Colonic mucosa (tissue), 4 donors: Measurements from ENCODE around the gene ACOT7. TPM values are rescaled to one million over a fixed set of nuclear protein-coding genes. Genes with fewer than 3 reads are reported as not detected.

ENCODE experiments used
- DNase-seq: peaks from one replicate; pipeline ENCODE4 v3.0.0-alpha.2; 2020
- H3K27ac ChIP-seq: fragments of 200-600 bp; one replicate; pipeline ENCODE4 v1.8.0; 2021
- H3K27me3 ChIP-seq: fragments of 200-600 bp; one replicate; pipeline ENCODE4 v1.8.0; 2021
- H3K36me3 ChIP-seq: fragments of 200-600 bp; one replicate; pipeline ENCODE4 v1.8.0; 2021
- H3K4me1 ChIP-seq: fragments of 200-600 bp; one replicate; pipeline ENCODE4 v1.8.0; 2021; ENCODE audit warnings: mild to moderate bottlenecking
- H3K4me3 ChIP-seq: fragments of 200-600 bp; one replicate; pipeline ENCODE4 v1.8.0; 2021
- H3K9ac ChIP-seq, 2 donors: one replicate each; pipeline ENCODE4 v1.7.0; 2013; ENCODE audit warnings: control low read depth in 2 of 2, low read depth in 2 of 2, low read length in 2 of 2
- H3K9me3 ChIP-seq: fragments of 200-600 bp; one replicate; pipeline ENCODE4 v1.8.0; 2021
- intact Hi-C: fragments of 100-400 bp; cut with DNase I; formaldehyde crosslinking; loops from one replicate; pipeline ENCODE4 v1.14.1; 2022
- total RNA-seq, 2 donors: library from RNA; stranded (reverse); fragmentation: NEBNext Ultra II Directional in 1 of 2; extraction: Animal tissue kit (Norgen Biotek cat#: 25700) in 1 of 2; gene quantifications; one replicate each; pipeline ENCODE4 v1.2.1, GENCODE V29; 2021
- TF ChIP-seq, protein P1 (sequence below): fragments of 200-600 bp; IDR thresholded peaks from one replicate; pipeline ENCODE4 v1.8.0; 2022; ENCODE audit warnings: antibody characterized with exemption, mild to moderate bottlenecking
- donor health status: healthy.
- donor health status: DM: no; HTN: no; CAD: no.
- donor health status: DM: no; HTN: no; CAD: no.

Gene ACOT7
- total RNA-seq, 2 donors from 2014 or later = 48.7 to 125 TPM

DNA sequence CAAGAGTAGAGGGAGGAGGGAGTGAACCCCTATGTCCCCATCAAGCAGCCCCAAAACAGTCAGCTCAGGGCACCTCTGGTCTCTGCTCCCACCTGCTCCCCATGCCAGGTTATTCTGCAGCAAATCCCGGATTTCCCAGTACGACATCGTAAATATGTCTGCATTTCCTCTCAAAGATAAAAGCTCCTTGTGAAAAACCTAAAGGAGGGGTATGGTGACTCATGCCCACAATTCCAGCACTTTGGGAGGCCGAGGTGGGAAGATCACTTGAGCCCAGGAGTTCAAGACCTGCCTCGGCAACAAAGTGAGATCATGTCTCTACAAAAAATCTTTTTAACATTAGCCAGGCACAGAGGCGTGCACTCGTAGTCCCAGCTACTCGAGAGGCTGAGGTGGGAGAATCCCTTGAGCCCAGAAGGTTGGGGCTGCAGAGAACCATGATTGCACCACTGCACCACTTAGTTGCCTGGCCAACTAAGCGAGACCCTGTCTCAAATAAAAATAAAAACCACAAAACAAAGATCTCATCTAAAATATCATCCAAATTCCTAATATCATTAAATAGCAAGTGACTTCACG lies 7.1 kb downstream of the ACOT7 start:
- Histone ChIP-seq H3K4me1 (no peaks in the 10 kb centered on the region), H3K9me3 (no peaks in the 10 kb centered on the region), H3K27me3 (no peaks in the 10 kb centered on the region), H3K4me3 (no peak overlapping the region), H3K27ac (no peak overlapping the region), H3K9ac (no peak overlapping the region), H3K36me3 (no peaks in the 10 kb centered on the region)
- no peak for DNase-seq
- intact Hi-C loops = loop anchor here (1.0 kb wide), 1 partner anchor 9 kb away; no protein-coding TSS in a partner anchor
- TF ChIP-seq, protein P1, sequence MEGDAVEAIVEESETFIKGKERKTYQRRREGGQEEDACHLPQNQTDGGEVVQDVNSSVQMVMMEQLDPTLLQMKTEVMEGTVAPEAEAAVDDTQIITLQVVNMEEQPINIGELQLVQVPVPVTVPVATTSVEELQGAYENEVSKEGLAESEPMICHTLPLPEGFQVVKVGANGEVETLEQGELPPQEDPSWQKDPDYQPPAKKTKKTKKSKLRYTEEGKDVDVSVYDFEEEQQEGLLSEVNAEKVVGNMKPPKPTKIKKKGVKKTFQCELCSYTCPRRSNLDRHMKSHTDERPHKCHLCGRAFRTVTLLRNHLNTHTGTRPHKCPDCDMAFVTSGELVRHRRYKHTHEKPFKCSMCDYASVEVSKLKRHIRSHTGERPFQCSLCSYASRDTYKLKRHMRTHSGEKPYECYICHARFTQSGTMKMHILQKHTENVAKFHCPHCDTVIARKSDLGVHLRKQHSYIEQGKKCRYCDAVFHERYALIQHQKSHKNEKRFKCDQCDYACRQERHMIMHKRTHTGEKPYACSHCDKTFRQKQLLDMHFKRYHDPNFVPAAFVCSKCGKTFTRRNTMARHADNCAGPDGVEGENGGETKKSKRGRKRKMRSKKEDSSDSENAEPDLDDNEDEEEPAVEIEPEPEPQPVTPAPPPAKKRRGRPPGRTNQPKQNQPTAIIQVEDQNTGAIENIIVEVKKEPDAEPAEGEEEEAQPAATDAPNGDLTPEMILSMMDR = no peak

DNA sequence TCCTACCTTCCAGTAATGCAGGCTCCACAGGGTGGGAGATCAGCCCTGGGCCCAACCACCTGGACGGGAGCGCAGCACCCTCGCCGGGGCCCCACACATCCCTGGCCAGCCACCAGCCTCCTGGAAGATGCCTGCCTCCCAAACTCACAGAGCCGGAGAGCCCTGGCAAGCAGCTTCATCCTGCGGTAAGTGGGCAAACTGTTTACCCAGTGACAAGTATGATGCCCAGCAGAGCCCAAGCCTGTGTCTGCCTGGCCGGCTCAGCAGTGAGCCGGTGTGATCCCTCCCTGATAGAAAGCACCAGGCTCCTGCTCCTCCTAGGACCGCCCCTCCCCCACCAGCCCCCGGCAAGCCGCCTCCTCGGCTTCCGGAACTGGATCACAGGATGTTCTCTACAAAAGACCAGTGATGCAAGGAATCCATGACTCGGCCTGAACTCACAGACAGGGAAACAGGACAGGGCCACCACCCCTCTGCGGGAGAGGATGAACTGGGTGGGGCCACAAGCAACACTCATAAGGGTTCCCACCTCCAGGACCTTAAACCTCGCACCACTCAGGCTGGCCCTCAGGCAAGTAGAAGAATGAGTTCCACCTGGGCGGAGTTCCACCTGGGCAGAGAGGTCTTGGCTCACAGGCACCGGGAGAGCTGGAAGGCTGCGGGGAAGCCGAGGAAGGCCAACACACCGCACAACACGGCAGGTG lies 7.9 kb downstream of the ACOT7 start:
- intact Hi-C loops = loop anchor here (1.0 kb wide), 1 partner anchor 8 kb away; no protein-coding TSS in a partner anchor

DNA sequence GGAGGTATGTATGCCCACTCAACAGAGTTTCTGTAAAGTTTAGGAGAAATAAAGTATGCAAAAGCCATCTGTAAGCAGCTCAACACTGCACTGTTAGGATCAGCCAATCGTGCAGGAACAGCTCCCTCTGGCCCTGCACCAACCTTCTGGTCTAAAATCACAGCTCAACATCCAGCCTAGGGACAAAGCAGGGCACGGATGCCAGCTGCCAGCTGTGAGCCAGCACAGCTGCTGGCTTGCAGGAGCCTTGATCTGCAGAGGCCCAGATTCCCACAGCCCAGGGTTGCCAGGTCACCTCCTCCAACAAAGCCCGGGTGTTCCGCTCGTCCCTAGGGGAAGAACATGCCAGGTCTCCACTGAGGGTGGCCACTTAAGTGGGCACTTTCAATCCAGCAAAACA lies 8.6 kb downstream of the ACOT7 start:
- no peak overlapping the region for H3K9ac ChIP-seq
- no peak overlapping the region for H3K27ac ChIP-seq

More for the DNA sequence above, 7.9 kb downstream of the ACOT7 start:
- no peak overlapping the region for H3K27ac ChIP-seq
- no peaks in the 10 kb centered on the region for H3K9me3 ChIP-seq
- no peak overlapping the region for H3K4me3 ChIP-seq
- peak; percentile 39 for DNase-seq
- H3K36me3 ChIP-seq = no peaks in the 10 kb centered on the region
- H3K9ac ChIP-seq = no peak overlapping the region
- no peaks in the 10 kb centered on the region for H3K27me3 ChIP-seq
- no peaks in the 10 kb centered on the region for H3K4me1 ChIP-seq
- TF ChIP-seq, protein P1 = no peak

DNA sequence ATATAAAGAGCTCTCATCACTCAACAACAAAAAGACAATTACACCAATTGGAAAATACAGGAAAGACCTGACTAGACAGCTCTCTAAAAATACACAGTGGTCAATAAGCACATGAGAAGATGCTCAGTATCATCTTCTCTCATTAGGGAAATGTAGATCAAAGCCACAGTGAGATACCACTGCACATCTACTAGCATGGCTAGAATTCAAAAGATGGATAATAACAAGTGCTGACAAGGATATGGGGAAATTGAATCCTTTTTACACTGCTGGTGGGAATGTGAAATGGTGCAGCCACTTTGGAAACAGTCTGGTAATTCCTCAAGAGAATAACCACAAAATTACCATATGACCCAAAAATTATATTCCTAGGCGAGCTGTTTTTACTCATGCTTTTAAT lies 9.4 kb downstream of the ACOT7 start:
- no peak for DNase-seq
- Histone ChIP-seq H3K9ac (no peak overlapping the region), H3K4me3 (no peak overlapping the region), H3K9me3 (no peaks in the 10 kb centered on the region), H3K27me3 (no peaks in the 10 kb centered on the region), H3K4me1 (no peaks in the 10 kb centered on the region), H3K27ac (no peak overlapping the region), H3K36me3 (no peaks in the 10 kb centered on the region)
- TF ChIP-seq, protein P1 = no peak
- intact Hi-C loops = no loop called here

More for the DNA sequence above, 8.6 kb downstream of the ACOT7 start:
- no peaks in the 10 kb centered on the region for H3K9me3 ChIP-seq
- no peaks in the 10 kb centered on the region for H3K27me3 ChIP-seq
- no peaks in the 10 kb centered on the region for H3K4me1 ChIP-seq
- TF ChIP-seq, protein P1 = no peak
- no peaks in the 10 kb centered on the region for H3K36me3 ChIP-seq
- intact Hi-C loops = no loop called here
- no peak for DNase-seq
- H3K4me3 ChIP-seq = no peak overlapping the region

DNA sequence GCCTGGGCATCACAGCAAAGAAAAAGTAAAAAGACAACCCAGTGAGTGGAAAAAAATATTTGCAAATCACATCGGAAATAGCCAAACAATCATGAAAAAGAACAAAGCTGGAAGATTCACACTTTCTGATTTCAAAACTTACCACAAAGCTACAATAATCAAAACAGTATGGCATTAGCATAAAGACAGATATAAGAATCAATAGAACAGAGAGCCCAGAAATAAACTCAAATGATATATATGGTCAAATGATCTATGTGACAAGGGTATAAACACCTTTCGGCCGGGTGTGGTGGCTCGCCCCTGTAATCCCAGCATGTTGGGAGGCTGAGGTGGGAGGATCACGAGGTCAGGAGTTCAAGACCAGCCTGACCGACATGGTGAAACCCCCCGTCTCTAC lies 13.5 kb downstream of the ACOT7 start:
- TF ChIP-seq, protein P1 = no peak
- Histone ChIP-seq H3K9ac (no peak overlapping the region), H3K36me3 (no peaks in the 10 kb centered on the region), H3K4me3 (no peak overlapping the region), H3K27me3 (no peaks in the 10 kb centered on the region), H3K4me1 (no peaks in the 10 kb centered on the region), H3K9me3 (no peaks in the 10 kb centered on the region), H3K27ac (no peak overlapping the region)
- intact Hi-C loops = no loop called here
- DNase-seq = no peak
